ENCODE results near the gene CCSER2.
"Not testable (repeated sequence)": the region's sequence is repeated elsewhere in the genome, so short reads cannot be mapped to it uniquely, and the experiment has no call there.

Gene CCSER2

DNA sequence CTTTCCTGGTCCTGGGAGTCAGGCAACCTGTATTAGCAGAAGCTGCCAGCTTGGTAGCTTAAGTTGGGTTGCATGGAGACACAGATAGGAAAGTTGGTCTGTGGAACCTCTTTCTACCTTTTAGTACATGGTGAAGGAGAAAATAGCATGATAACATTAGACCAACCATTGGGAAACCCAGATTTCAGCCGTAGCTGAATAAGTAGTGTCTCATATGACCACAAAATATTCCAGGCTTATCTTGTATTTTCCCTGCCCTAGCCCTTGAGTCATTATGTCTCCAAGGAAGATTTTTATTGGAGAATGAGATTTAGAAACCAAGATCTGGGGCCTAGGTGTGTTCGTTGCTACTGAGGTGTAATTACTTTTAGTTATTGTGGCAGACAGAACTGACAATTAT is 67.2 kb downstream of the CCSER2 start:
- no peak for DNase-seq (ENCODE audit: low read depth)

DNA sequence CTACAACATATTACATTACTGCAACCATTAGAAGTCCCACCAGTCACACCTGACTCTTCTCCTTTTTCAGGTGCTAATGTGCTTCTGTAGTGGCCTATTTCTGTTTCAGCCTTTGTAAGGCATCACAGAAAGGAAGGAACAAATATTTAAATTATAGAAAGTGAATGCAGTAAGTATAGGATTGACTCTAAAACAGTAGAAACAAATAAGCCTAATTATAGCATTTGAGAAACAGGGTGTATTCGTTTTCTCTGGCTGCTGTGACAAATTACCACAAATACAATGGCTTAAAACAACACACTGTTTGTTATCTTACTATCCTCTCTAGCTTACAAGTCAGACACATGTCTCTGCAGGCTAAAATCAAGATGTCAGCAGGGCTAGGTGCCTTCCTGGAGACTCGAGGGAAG is 69.4 kb downstream of the CCSER2 start:
- no peak for DNase-seq (ENCODE audit: low read depth)

GRCh38 chr10:84398696-84399095 is 70.3 kb downstream of the CCSER2 start:
- DNase-seq (ENCODE audit: low read depth) = no peak

- no peak for DNase-seq (ENCODE audit: low read depth)
Measured at GRCh38 chr10:84401854-84402611, 73.6 kb downstream of the CCSER2 start.

DNA sequence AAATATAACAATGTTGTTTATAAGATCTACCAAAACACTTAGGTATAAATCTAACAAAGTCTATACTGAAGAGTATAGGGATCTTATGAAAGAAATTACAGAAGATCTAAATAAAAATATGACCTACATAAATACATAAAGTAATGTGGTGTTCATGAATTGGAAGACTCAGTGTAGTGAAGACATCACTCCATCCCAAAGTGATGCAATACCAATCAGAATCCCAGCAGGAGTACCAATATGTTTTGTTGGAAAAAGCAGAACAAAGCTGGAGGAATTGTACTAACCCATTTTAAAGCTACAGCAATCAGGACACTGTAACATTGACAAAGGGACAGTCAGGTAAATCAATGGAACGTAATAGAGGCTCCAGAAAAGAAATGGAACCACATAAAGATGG is 76.4 kb downstream of the CCSER2 start:
- DNase-seq (ENCODE audit: low read depth) = no peak

DNA sequence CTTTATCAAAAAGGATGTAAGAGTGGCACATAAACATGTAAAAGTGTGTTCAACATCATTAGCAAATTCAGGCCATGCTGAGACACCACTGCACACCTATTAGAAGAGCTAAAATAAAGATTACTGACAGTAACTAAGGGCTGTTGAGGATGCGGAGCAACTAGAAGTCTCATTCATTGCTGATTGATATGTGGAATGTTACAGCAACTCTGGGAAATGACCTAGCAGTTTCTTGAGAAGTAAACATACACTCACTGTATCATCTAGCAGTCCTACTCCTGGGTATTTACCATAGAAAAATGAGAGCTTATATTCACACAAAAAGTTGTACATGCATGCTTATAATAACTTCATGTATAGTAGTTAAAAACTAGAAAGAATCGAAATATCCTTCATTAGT is 77.3 kb downstream of the CCSER2 start:
- no peak for DNase-seq (ENCODE audit: low read depth)

DNA sequence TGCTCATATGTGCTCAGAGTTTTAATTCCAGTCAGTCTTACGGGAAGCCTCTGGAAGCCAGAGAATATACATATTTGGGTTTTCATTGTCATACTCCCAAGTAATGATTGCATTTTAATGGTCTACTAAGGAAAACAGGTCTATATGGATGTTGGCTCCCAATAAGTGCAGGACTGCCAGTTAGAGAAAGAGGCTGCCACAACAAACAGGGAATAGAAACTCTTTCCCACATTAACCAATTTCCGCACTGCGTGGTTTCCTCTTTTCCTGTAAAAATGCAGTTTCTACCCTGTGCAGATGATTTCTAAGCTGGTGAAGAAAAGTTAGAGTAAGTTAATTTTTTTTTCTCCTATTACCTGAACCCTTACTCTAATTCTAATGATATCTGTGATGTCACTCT is 78.2 kb downstream of the CCSER2 start:
- no peak for DNase-seq (ENCODE audit: low read depth)

GRCh38 chr10:84407388-84408049 is 79.1 kb downstream of the CCSER2 start:
- no peak for DNase-seq (ENCODE audit: low read depth)

DNA sequence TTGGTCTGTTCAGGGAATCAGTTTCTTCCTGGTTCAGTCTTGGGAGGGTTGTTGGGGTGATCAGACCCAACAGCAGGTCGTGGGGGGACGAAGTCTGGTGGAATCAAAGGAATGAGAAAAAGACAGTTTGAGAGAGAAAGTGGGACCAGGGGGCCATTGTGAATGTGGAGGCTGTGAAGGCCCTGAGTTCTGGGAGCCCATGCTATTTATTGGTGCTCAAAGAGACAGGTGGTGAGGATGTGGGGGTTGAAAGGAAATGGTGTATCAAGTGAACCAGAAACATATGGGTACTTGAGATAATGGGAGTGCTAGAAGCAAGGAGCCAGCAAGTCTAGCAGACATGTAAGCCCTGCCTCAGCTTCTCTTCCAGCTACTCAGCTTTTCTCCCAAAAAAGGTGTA is 84.1 kb downstream of the CCSER2 start:
- DNase-seq (ENCODE audit: low read depth) = no peak

- not testable (repeated sequence) for DNase-seq (ENCODE audit: low read depth)
Measured at GRCh38 chr10:84414110-84414509, 85.7 kb downstream of the CCSER2 start.

DNA sequence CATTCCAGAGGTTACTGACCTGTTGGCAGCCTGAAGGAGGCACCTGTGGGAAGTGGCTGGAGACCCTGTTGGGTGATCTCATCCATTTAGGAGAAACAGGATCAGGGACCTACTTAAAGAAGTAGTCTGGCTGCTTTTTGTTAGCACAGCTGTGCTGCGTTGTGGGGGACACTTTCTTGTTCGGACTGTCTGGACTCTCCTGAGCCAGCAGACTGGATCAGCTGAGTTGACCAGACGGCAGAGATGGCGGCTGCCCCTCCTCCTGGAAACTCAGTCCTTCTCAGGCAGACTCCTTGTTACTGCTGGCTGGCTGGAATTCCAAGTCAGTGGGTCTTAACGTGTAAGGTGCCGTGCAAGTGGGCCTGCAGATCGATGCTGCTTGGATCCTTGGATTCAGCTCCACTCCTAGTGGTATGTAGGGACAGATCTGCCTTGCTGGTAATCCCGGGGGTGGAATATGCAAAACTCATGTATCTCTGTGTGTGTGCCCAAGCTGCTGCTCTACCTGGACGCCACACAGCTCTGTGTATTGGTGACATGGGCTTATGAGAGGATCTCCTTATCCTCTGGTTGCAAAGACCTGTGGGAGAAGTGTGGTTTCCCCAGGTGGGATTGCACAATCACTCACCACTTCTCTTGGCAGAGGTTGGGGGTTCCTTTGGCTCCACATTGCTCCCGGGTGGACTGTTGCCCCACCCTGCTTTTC is 87.3 kb downstream of the CCSER2 start:
- DNase-seq (ENCODE audit: low read depth) = no peak

GRCh38 chr10:84416245-84416555 is 87.8 kb downstream of the CCSER2 start:
- no peak for DNase-seq (ENCODE audit: low read depth)

DNA sequence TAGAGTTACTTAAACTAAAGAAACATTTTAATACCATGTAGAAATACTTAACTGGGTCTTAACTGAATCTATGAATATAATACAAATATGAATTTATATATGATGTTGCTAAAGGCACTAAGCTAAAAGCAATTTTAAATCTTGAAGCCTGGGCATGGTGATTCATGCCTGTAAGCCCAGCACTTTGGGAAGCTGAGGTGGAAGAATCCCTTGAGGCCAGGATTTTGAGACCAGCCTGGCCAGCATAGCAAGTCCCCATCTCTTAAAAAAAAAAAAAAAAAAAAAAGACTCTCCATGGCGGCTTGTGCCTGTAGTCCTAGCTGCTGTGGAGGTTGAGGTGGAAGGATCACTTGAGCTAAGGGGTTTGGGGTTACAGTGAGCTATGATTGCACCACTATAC is 95.3 kb downstream of the CCSER2 start:
- DNase-seq (ENCODE audit: low read depth) = no peak

DNA sequence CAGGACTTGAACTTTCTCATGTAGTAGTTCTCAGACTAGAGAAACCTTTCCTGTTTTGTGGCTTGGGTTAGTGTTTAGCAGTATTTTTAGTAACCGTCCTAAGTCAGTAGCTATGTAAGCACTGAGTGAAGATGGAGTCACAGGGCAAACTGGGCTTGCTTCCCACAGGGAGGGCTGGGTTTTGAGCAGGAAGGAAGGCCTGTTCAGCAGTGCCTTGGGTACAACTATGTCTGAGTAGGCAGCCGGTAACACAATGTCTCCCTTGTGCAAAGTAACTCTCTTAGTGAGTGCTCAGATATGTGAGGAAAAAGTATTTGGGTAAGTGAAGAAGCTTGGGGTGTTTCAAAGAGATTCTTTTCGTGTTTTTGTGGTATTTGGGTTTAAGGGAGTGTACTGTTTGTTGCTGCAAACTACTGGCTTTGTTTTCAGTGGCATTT is 96.4 kb downstream of the CCSER2 start:
- peak; percentile 94 for DNase-seq (ENCODE audit: low read depth)

GRCh38 chr10:84427903-84428650 is 99.7 kb downstream of the CCSER2 start:
- DNase-seq (ENCODE audit: low read depth) = no peak

DNA sequence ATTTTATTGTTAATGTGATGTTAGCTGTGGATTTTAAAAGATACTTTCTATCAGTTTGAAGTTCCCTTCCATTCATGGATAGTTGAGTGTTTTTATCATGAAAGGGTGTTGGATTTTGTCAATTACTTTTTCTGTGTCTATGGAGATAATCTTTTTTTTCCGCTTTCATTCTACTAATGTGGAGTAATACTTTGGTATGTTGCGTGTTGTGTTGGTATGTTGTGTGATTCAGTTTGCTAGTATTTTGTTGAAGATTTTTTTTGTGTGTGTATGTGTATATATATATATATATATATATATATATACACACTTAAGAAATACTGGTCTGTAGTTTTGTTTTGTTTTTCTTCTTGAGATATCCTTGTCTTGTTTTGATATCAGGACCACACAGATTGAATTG is 100.3 kb downstream of the CCSER2 start:
- DNase-seq (ENCODE audit: low read depth) = no peak

DNA sequence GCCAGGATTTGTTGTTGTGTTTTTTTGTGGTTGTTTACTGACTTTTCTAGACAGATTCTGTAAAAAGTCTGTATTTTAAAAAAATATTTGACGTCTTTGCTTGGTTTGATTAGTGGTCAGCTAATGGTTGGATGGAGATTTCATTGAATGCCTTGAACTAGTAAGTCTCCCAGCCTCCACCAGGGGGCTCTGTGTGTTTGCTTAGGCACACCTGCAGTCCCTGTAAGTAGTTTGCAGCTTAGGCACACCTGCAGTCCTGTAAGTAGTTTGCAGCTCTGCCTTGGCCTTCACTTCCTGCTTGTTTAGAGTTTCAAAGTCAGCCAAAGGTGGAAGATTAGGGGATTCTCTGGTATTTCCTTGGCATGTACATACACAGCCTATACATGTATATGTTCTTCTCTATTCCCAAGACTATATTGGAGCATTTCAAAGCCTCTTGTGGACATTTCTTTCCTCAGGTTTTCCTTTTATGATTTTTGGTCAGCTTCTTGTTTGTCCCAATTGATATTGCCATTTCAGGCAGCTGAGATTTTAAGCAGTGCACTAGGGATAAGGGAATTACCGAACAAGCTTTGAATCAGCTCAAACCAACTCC is 101.6 kb downstream of the CCSER2 start:
- DNase-seq (ENCODE audit: low read depth) = peak; percentile 21

- no peak for DNase-seq (ENCODE audit: low read depth)
Measured at GRCh38 chr10:84432891-84433290, 104.5 kb downstream of the CCSER2 start.

DNA sequence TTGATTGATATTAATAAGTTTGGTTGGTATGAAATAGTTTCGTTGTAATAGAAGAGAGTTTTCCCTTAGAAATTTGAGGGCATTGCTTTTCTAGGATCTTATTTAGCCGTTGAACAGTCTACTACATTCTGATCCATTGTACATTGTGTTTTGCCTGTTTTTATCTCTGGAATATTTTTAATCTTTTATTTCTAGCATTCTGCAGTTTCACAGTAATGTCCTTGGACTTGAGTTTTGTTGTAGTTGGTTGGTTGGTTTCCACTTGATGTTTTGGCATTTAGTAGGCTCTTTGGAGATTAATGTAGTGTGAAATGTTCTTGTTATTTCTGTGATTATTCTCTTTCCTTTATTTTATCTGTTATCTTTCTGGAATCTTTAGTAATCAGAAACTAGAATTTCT is 112.4 kb downstream of the CCSER2 start:
- no peak for DNase-seq (ENCODE audit: low read depth)

- DNase-seq (ENCODE audit: low read depth) = no peak
Measured at GRCh38 chr10:84447701-84448400, 119.5 kb downstream of the CCSER2 start.

DNA sequence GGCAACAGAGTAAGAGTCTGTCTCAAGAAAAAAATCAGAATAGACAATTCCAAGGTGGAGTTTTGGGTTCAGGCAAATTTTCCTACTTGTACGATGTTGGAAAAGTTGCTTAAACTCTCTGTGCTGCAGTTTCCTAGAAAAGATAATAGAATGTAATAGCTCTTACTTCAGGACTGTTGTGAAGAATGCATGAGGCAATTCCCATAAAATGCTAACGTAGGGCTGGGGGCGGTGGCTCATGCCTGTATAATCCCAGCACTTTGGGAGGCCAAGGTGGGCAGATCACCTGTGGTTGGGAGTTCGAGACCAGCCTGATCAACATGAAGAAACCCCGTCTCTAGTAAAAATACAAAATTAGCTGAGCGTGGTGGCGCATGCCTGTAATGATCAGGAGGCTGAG is 121.0 kb downstream of the CCSER2 start:
- DNase-seq (ENCODE audit: low read depth) = not testable (repeated sequence)

GRCh38 chr10:84452003-84452402 is 123.6 kb downstream of the CCSER2 start:
- DNase-seq (ENCODE audit: low read depth) = peak; percentile 2

Measured in fibroblast of gingiva (primary cell).